ENCODE data around the gene CAP1. TPM values are rescaled to one million over a fixed set of nuclear protein-coding genes. Genes with fewer than 3 reads are reported as not detected.

CAP1 gene
- polyA plus RNA-seq, 3 donors: 400 to 941 (median 876) TPM

DNA sequence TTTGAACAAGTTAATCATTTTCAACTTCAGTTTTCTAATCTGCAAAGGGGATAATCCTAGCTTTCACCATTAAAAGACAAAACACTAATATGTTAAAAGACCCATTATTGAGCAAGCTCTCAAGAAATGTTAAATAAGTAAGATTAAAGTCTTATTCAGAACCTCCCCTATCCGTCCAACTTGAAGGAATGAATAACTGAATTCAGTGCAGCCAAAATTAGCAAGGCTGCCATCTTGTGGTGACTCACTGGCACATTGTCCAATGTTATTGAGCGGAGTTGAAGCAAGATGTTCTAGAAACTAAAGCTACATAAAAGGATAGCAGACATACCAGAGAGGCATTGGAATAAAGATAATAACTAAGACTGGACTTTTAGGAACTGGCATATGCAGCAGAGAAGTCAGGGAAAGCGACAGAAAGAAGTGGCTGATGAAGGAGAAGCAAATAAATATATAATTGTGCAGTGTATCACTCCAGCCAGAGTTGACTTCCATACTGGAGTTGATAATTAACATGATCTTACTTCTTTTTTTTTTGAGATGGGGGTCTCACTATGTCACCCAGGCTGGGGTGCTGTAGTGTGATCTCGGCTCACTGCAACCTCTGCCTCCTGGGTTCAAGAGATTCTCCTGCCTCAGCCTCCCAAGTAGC is 8.2 kb upstream of the CAP1 start:
- Mint-ChIP-seq H3K4me3 (no peak overlapping the region), H3K4me1 (peaks cover 53% of the 10 kb centered on the region), H3K27me3 (ENCODE audit: low read depth in 3 of 3) (peaks cover 0 to 1% (median 0%) of the 10 kb centered on the region in 3 donors), H3K27ac (peak overlapping the region in 3 of 7 donors; percentile 16 to 35 (median 26)), H3K9me3 (no peaks in the 10 kb centered on the region), H3K36me3 (no peaks in the 10 kb centered on the region)
- Histone ChIP-seq H3K4me2 (replicated peaks; ENCODE audit: extremely low read depth, low read length, poor library complexity, severe bottlenecking) (no peak overlapping the region), H3K4me3 (replicated peaks in 1 of 3; ENCODE audit: low read depth in 2 of 3, low read length in 3 of 3) (no peak overlapping the region), H3K9me3 (replicated peaks in 1 of 2; ENCODE audit: control insufficient read depth in 1 of 2, insufficient read depth in 1 of 2, low read length in 2 of 2) (no peaks in the 10 kb centered on the region), H3K27ac (ENCODE audit: low read depth in 1 of 2, low read length in 2 of 2) (no peak overlapping the region), H4K20me1 (ENCODE audit: insufficient read depth, low read length) (no peaks in the 10 kb centered on the region), H3K79me2 (ENCODE audit: insufficient read depth, low read length) (peaks cover 4% of the 10 kb centered on the region), H3K36me3 (replicated peaks in 1 of 2; ENCODE audit: control insufficient read depth in 1 of 2, insufficient read depth in 2 of 2, low read length in 2 of 2) (no peaks in the 10 kb centered on the region), H3K27me3 (ENCODE audit: control insufficient read depth in 2 of 2, insufficient read depth in 2 of 2, low read length in 2 of 2) (no peaks in the 10 kb centered on the region), H3K4me1 (ENCODE audit: control insufficient read depth in 1 of 2, insufficient read depth in 2 of 2, low read length in 2 of 2) (peaks cover 49 to 52% of the 10 kb centered on the region in 2 donors), H2AFZ (ENCODE audit: insufficient read depth, low read depth, low read length, poor library complexity, severe bottlenecking) (peak overlapping the region; percentile 46), H3K9ac (ENCODE audit: insufficient read depth, low read length, poor library complexity, severe bottlenecking) (no peak overlapping the region)
- DNase-seq: peak in 2 of 3 donors; percentile 62 to 70
- WGBS (ENCODE audit: insufficient coverage): 20% methylated on average over 1 of the region's 4 CpGs
- intact Hi-C loops (cut with micrococcal nuclease): loop anchor here in 1 of 2 donors (10.0 kb wide), 1 partner anchor 48 kb away; no protein-coding TSS in a partner anchor
- TF ChIP-seq, protein P1, sequence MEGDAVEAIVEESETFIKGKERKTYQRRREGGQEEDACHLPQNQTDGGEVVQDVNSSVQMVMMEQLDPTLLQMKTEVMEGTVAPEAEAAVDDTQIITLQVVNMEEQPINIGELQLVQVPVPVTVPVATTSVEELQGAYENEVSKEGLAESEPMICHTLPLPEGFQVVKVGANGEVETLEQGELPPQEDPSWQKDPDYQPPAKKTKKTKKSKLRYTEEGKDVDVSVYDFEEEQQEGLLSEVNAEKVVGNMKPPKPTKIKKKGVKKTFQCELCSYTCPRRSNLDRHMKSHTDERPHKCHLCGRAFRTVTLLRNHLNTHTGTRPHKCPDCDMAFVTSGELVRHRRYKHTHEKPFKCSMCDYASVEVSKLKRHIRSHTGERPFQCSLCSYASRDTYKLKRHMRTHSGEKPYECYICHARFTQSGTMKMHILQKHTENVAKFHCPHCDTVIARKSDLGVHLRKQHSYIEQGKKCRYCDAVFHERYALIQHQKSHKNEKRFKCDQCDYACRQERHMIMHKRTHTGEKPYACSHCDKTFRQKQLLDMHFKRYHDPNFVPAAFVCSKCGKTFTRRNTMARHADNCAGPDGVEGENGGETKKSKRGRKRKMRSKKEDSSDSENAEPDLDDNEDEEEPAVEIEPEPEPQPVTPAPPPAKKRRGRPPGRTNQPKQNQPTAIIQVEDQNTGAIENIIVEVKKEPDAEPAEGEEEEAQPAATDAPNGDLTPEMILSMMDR (IDR thresholded peaks at IDR 0.05): peak; percentile 74

DNA sequence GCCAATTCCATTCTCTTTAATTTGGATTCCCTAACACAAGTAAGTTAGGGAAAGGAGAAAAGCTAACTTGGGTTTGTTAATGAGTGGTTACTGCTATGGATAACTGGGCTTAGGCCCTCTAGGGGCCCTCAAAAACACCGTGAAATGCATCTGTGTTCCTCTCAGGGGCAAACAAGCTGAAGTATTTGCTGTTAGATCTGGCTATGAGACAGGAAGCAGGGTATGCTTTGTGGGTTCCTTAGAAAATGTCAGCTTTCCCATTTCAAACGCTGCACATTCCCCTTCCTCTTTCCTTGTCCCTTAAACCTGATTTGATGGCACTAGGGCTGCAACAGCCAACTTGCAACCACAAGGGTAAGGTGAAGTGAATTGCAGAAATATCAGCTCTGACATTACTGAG is 5.7 kb upstream of the CAP1 start:
- H3K9me3 Mint-ChIP-seq: no peaks in the 10 kb centered on the region
- intact Hi-C loops (cut with micrococcal nuclease): loop anchor here (5.0 to 10.0 kb wide), 2 partner anchors 50 to 148 kb away; no protein-coding TSS in a partner anchor
- peak overlapping the region in 4 of 7 donors; percentile 0 to 64 (median 49) for H3K27ac Mint-ChIP-seq
- Histone ChIP-seq H4K20me1 (ENCODE audit: insufficient read depth, low read length) (no peaks in the 10 kb centered on the region), H3K4me3 (replicated peaks in 1 of 3; ENCODE audit: low read depth in 2 of 3, low read length in 3 of 3) (peak overlapping the region in 1 of 3 experiments; percentile 29), H3K27ac (ENCODE audit: low read depth in 1 of 2, low read length in 2 of 2) (peak overlapping the region; percentile 14 to 73), H3K27me3 (ENCODE audit: control insufficient read depth in 2 of 2, insufficient read depth in 2 of 2, low read length in 2 of 2) (no peaks in the 10 kb centered on the region), H3K79me2 (ENCODE audit: insufficient read depth, low read length) (peaks cover 8% of the 10 kb centered on the region), H3K4me1 (ENCODE audit: control insufficient read depth in 1 of 2, insufficient read depth in 2 of 2, low read length in 2 of 2) (peaks cover 69 to 77% of the 10 kb centered on the region in 2 donors), H3K9ac (ENCODE audit: insufficient read depth, low read length, poor library complexity, severe bottlenecking) (no peak overlapping the region), H3K4me2 (replicated peaks; ENCODE audit: extremely low read depth, low read length, poor library complexity, severe bottlenecking) (peak overlapping the region; percentile 58), H3K9me3 (replicated peaks in 1 of 2; ENCODE audit: control insufficient read depth in 1 of 2, insufficient read depth in 1 of 2, low read length in 2 of 2) (no peaks in the 10 kb centered on the region), H3K36me3 (replicated peaks in 1 of 2; ENCODE audit: control insufficient read depth in 1 of 2, insufficient read depth in 2 of 2, low read length in 2 of 2) (no peaks in the 10 kb centered on the region), H2AFZ (ENCODE audit: insufficient read depth, low read depth, low read length, poor library complexity, severe bottlenecking) (peak overlapping the region; percentile 63)
- TF ChIP-seq, protein P1 (IDR thresholded peaks at IDR 0.05): no peak
- peaks cover 0 to 2% (median 0%) of the 10 kb centered on the region in 3 donors for H3K27me3 Mint-ChIP-seq (ENCODE audit: low read depth in 3 of 3)
- no peak overlapping the region for H3K4me3 Mint-ChIP-seq
- H3K36me3 Mint-ChIP-seq: no peaks in the 10 kb centered on the region
- DNase-seq: peak in 2 of 3 donors; percentile 33 to 41
- H3K4me1 Mint-ChIP-seq: peaks cover 71% of the 10 kb centered on the region
- WGBS (ENCODE audit: insufficient coverage): no CpG with 5 or more reads among the region's 2 CpGs

Data from CD14-positive monocyte (primary cell).